Osteoblast (primary cell): ENCODE results near the gene TACC2. TPM values are rescaled to one million over a fixed set of nuclear protein-coding genes. Genes with fewer than 3 reads are reported as not detected.
A peak's percentile ranks its signal among the peaks of the same experiment; 100 is the strongest.

Source experiments
- DNase-seq: peaks from one replicate; pipeline ENCODE4 v3.0.0; 2011; ENCODE audit warnings: low spot score, mixed read lengths; ENCODE audit not compliant: insufficient read length; ENCODE audit errors: missing footprints
- H2AFZ ChIP-seq: 2 replicates; pipeline ENCODE4 v1.6.0; 2011; ENCODE audit warnings: mild to moderate bottlenecking, low read length
- H3K27ac ChIP-seq: 2 replicates; pipeline ENCODE4 v1.5.1; 2011; ENCODE audit warnings: mild to moderate bottlenecking, low read depth, low read length, moderate library complexity
- H3K27me3 ChIP-seq: 2 replicates; pipeline ENCODE4 v1.6.0; 2012; ENCODE audit warnings: mild to moderate bottlenecking, control low read depth, inconsistent platforms, low read length, moderate library complexity; ENCODE audit not compliant: insufficient read depth
- H3K36me3 ChIP-seq: 2 replicates; pipeline ENCODE4 v1.5.1; 2011; ENCODE audit warnings: mild to moderate bottlenecking, low read length, control low read depth, moderate library complexity; ENCODE audit not compliant: insufficient read depth
- H3K4me1 ChIP-seq: 2 replicates; pipeline ENCODE4 v1.5.1; 2011; ENCODE audit warnings: mild to moderate bottlenecking, low read length, control low read depth, moderate library complexity; ENCODE audit not compliant: insufficient read depth
- H3K4me2 ChIP-seq: 2 replicates; pipeline ENCODE4 v1.6.0; 2011; ENCODE audit warnings: mild to moderate bottlenecking, low read length; ENCODE audit not compliant: insufficient read depth
- H3K4me3 ChIP-seq: fragments of 200-600 bp; sonication (generic); 3 replicates; pipeline ENCODE4 v1.5.1; 2012; ENCODE audit warnings: mild to moderate bottlenecking, low read length, inconsistent platforms; ENCODE audit not compliant: insufficient read depth
- H3K79me2 ChIP-seq: 2 replicates; pipeline ENCODE4 v1.6.0; 2012; ENCODE audit warnings: mild to moderate bottlenecking, low read length, control low read depth, inconsistent platforms; ENCODE audit not compliant: insufficient read depth
- H3K9me3 ChIP-seq: 2 replicates; pipeline ENCODE4 v1.5.1; 2011; ENCODE audit warnings: low read depth, low read length, control low read depth
- H4K20me1 ChIP-seq: 2 replicates; pipeline ENCODE4 v1.6.0; 2012; ENCODE audit warnings: mild to moderate bottlenecking, low read length, control low read depth; ENCODE audit not compliant: insufficient read depth
- CTCF ChIP-seq: IDR thresholded peaks from 2 replicates; pipeline ENCODE4 v1.5.1; 2011; ENCODE audit warnings: mild to moderate bottlenecking, low read depth, low read length, moderate library complexity; ENCODE audit errors: extremely low read depth
- total RNA-seq: library from RNA; depleted of rRNA; stranded (reverse); fragments of >200 nt; gene quantifications from 2 replicates; pipeline ENCODE4 v1.2.3, GENCODE V29; 2012

Gene TACC2
- total RNA-seq, 1 donor, result 5.8 TPM

- Histone ChIP-seq H2AFZ (no peak overlapping the region), H3K9me3 (no peaks in the 10 kb centered on the region), H3K4me2 (no peak overlapping the region), H3K4me1 (peaks cover 18% of the 10 kb centered on the region), H3K79me2 (no peaks in the 10 kb centered on the region), H3K27ac (no peak overlapping the region), H3K36me3 (no peaks in the 10 kb centered on the region), H3K27me3 (no peaks in the 10 kb centered on the region), H4K20me1 (peaks cover 12% of the 10 kb centered on the region), H3K4me3 (no peak overlapping the region)
- TF ChIP-seq CTCF, result no peak
- peak; percentile 31 for DNase-seq
Observed at GRCh38 chr10:122157451-122157850, 168.5 kb downstream of the TACC2 start.

- no peaks in the 10 kb centered on the region for H3K27me3 ChIP-seq
- no peak overlapping the region for H3K4me2 ChIP-seq
- no peaks in the 10 kb centered on the region for H3K36me3 ChIP-seq
- no peaks in the 10 kb centered on the region for H3K9me3 ChIP-seq
- H3K4me1 ChIP-seq, result peaks cover 22% of the 10 kb centered on the region
- H4K20me1 ChIP-seq, result peaks cover 20% of the 10 kb centered on the region
- H3K27ac ChIP-seq, result no peak overlapping the region
- no peak for TF ChIP-seq CTCF
- H3K79me2 ChIP-seq, result no peaks in the 10 kb centered on the region
- H2AFZ ChIP-seq, result no peak overlapping the region
- peak; percentile 17 for DNase-seq
- no peak overlapping the region for H3K4me3 ChIP-seq
Observed at GRCh38 chr10:122158362-122158761, 169.4 kb downstream of the TACC2 start.

GRCh38 chr10:122159141-122159970 lies 170.4 kb downstream of the TACC2 start:
- no peak overlapping the region for H3K27ac ChIP-seq
- H3K36me3 ChIP-seq, result no peaks in the 10 kb centered on the region
- H3K9me3 ChIP-seq, result no peaks in the 10 kb centered on the region
- H4K20me1 ChIP-seq, result peaks cover 17% of the 10 kb centered on the region
- H3K4me2 ChIP-seq, result no peak overlapping the region
- H2AFZ ChIP-seq, result no peak overlapping the region
- peaks cover 2% of the 10 kb centered on the region for H3K79me2 ChIP-seq
- H3K4me3 ChIP-seq, result no peak overlapping the region
- DNase-seq, result peak; percentile 48
- no peaks in the 10 kb centered on the region for H3K27me3 ChIP-seq
- H3K4me1 ChIP-seq, result peaks cover 21% of the 10 kb centered on the region
- no peak for TF ChIP-seq CTCF

- no peak for DNase-seq
- TF ChIP-seq CTCF, result no peak
- peaks cover 9% of the 10 kb centered on the region for H3K4me1 ChIP-seq
- no peak overlapping the region for H3K4me2 ChIP-seq
- H3K27me3 ChIP-seq, result no peaks in the 10 kb centered on the region
- H4K20me1 ChIP-seq, result peaks cover 27% of the 10 kb centered on the region
- H2AFZ ChIP-seq, result no peak overlapping the region
- no peak overlapping the region for H3K4me3 ChIP-seq
- peaks cover 2% of the 10 kb centered on the region for H3K79me2 ChIP-seq
- H3K9me3 ChIP-seq, result no peaks in the 10 kb centered on the region
- H3K36me3 ChIP-seq, result no peaks in the 10 kb centered on the region
- no peak overlapping the region for H3K27ac ChIP-seq
Observed at GRCh38 chr10:122161795-122162194, 172.8 kb downstream of the TACC2 start.
